GM12801 (cell line): ENCODE results near the gene ABHD17A.

Source experiments
- CTCF ChIP-seq: IDR thresholded peaks from one replicate; pipeline ENCODE4 v1.5.1; 2011; ENCODE audit warnings: control low read depth; ENCODE audit not compliant: insufficient read length; ENCODE audit errors: extremely low read depth

Gene ABHD17A

DNA sequence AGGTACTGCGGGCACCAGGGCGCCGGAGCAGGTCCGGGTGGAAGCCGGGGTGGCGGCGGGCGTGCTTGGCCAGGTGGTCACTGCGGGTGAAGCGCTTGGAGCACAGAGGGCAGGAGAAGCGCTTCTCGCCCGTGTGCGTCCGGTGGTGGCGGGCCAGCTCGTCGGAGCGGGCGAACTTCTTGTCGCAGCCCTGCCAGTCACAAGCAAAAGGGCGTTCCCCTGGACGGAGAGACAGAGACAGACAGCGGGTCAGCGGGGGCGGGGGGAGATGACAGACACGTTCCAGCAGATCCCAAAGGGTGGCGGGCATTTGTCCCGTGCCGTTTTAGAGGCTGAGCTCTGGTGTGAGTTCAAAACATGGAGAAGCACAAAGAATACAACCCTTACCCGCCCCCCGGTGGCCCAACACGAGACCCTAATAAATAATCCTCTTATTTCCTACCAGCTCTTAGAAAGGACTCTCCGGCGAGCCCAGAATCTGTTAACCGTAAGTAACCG is 30.7 kb downstream of the ABHD17A start:
- TF ChIP-seq CTCF: no peak

GRCh38 chr19:1854039-1854541 is 31.2 kb downstream of the ABHD17A start:
- no peak for TF ChIP-seq CTCF

DNA sequence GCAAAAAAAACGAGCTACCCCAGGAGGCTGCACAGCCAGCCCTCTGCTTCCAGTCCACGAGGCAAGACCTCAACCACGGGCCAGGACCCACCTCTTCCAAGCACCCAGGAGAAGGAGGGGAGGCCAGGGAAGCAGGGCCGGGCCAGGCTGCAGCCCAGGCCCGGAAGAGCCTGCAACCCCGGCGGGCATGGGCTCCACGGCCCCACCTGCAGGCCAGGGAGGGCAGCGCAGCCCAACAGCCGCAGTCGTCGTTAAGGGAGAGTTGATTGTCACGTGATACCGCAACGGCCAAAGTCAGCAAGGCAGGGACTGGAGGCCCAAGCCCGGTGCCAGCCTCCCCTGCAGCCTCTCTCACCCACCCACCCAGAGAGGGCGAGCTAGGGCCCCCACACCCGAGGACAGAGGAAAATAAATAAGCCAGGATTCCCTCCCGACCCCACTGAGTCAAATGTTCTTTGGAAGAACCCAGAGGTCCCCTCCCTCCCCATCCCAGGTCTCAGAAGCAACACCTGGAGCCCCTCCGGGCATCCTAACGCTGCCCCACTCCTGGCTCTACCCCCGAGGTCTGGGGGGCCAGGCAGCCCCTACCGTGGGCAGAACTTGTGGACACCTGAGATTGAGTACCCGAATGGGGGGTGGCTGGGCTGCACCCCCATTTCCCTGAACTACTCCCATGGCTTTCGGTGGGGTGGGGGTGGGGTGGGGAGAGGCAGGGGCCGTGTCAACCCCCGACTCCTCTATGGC is 31.8 kb downstream of the ABHD17A start:
- TF ChIP-seq CTCF: no peak

DNA sequence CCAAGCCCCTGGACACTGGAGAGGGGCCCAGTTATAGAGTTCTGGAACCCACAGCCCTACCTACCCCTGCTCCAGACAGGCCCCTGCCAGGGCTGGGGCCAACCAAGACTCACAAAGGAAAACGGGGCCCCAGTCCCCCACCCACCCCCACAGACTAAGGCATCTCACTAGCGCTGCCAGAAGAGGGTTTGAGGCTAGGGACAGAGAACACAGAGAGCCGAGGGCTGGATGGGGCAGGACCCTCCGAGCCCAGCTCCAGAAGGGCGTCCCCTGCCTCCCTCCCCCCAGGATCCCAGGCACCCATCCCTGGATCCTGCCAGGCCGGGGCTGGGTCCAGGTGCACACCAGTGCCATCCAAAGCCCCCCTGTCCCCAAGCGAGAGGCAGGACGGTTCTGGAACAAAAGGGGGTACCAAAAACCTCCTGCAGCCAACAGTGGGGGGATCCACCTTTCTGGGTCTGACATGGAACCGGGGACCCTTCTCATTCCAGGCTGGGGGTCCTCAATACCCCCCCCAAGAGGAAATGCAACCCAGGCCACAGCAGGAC is 32.6 kb downstream of the ABHD17A start:
- no peak for TF ChIP-seq CTCF

GRCh38 chr19:1851654-1852580 is 33.4 kb downstream of the ABHD17A start:
- TF ChIP-seq CTCF: no peak

DNA sequence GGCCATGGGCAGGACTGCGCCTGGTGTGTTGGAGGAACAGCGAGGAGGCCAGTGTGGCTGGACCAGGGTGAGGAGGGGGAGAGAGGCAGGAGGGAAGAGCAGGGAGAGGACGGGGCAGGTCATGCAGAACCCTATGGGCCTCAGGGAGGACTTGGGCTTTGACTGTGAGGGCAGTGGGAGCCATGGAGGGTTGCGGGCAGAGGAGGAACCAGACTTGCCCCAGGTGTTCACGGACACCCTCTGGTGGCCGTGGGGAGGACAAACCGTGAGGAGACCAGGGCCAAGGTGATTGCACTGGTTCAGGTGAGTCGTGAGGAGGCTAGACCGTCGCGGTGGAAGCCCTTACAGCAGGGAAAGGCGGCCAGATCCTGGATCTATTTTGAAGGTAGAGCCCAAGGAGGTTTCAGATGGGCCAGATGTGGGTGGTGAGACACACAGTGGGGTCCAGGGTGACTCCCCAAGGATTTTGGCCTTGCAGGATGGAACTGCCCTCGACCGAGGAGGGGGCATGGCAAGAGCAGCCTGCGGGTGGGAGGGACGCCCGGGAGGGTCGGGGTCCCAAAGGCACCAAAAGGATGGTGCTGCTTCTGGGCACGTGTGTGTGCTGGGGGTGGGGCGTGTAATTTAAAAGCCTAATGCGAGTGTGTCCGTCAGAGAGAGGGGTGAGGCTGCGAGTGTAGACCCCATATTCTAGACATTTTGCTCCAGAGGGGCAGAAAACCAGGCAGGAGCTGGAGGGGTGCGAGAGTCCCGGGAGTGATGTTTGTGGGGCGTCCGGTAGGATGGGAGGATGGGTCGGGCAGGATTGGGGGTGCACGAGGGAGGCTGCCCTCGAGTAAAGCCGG is 34.3 kb downstream of the ABHD17A start:
- TF ChIP-seq CTCF: no peak
